ENCODE results near the gene TTC9. TPM values are rescaled to one million over a fixed set of nuclear protein-coding genes. Genes with fewer than 3 reads are reported as not detected.

TTC9 gene
- total and polyA plus RNA-seq, 11 donors, result 0.57 to 3.1 (median 1.5) TPM

GRCh38 chr14:70654632-70655031, 12.9 kb downstream of the TTC9 start:
- Histone ChIP-seq H3K27ac (peak overlapping the region in 1 of 12 donors; percentile 49), H3K4me1 (peaks cover 0 to 5% (median 0%) of the 10 kb centered on the region in 12 donors)
- TF ChIP-seq CTCF (IDR thresholded peaks at IDR 0.05) (no peak), POLR2A (IDR thresholded peaks at IDR 0.05) (no peak)

GRCh38 chr14:70655110-70655826, 13.6 kb downstream of the TTC9 start:
- no peaks in the 10 kb centered on the region for H3K27me3 ChIP-seq
- no peaks in the 10 kb centered on the region for H3K9me3 ChIP-seq
- no peak overlapping the region for H3K4me3 ChIP-seq
- 80 to 84% (median 83%) methylated on average over 19 of the region's 19 CpGs for WGBS, 4 donors
- no peaks in the 10 kb centered on the region for H3K36me3 ChIP-seq
- intact Hi-C loops (cut with DNase I), result no loop called here
- ATAC-seq, result peak in 1 of 4 donors; percentile 56
- TF ChIP-seq POLR2A (IDR thresholded peaks at IDR 0.05), result no peak
- no peak for TF ChIP-seq CTCF (IDR thresholded peaks at IDR 0.05)
- peak overlapping the region in 1 of 12 donors; percentile 49 for H3K27ac ChIP-seq
- H3K4me1 ChIP-seq, result peaks cover 0 to 5% (median 0%) of the 10 kb centered on the region in 12 donors
- no peak for DNase-seq

More at GRCh38 chr14:70654632-70655031, 12.9 kb downstream of the TTC9 start:
- no peaks in the 10 kb centered on the region for H3K27me3 ChIP-seq
- DNase-seq (no peak), ATAC-seq (no peak)
- intact Hi-C loops (cut with DNase I), result no loop called here
- 87 to 94% (median 89%) methylated on average over 6 of the region's 6 CpGs for WGBS, 4 donors
- H3K4me3 ChIP-seq, result no peak overlapping the region
- no peaks in the 10 kb centered on the region for H3K36me3 ChIP-seq
- H3K9me3 ChIP-seq, result no peaks in the 10 kb centered on the region

- peaks cover 0 to 26% (median 6%) of the 10 kb centered on the region in 12 donors for H3K4me1 ChIP-seq
- intact Hi-C loops (cut with DNase I), result no loop called here
- ATAC-seq, result no peak
These were observed 17.2 kb downstream of the TTC9 start for GRCh38 chr14:70658899-70659298.

More at GRCh38 chr14:70658899-70659298, 17.2 kb downstream of the TTC9 start:
- Histone ChIP-seq H3K9me3 (no peaks in the 10 kb centered on the region), H3K4me3 (no peak overlapping the region), H3K27me3 (no peaks in the 10 kb centered on the region), H3K27ac (no peak overlapping the region), H3K36me3 (no peaks in the 10 kb centered on the region)
- DNase-seq, result no peak
- TF ChIP-seq POLR2A (IDR thresholded peaks at IDR 0.05) (no peak), CTCF (IDR thresholded peaks at IDR 0.05) (no peak)
- 58 to 79% (median 67%) methylated on average over 4 of the region's 4 CpGs for WGBS, 4 donors
